Measurements from ENCODE around the gene ELK4.

Gene ELK4

GRCh38 chr1:205633421-205633976 is 1.7 kb upstream of the ELK4 start:
- H3K9me3 ChIP-seq = no peaks in the 10 kb centered on the region
- peaks cover 9% of the 10 kb centered on the region for H3K27me3 ChIP-seq
- no peak for TF ChIP-seq CTCF (IDR thresholded peaks at IDR 0.05; ENCODE audit: low read depth, low read length)
- H3K4me1 ChIP-seq = no peaks in the 10 kb centered on the region; the same call in 1 of the 2 replicates
- DNase-seq = no peak
- no peak overlapping the region for H3K4me3 ChIP-seq (ENCODE audit: low read depth, low read length)
- no peaks in the 10 kb centered on the region for H3K36me3 ChIP-seq

- DNase-seq = no peak
- Histone ChIP-seq H3K9me3 (no peaks in the 10 kb centered on the region), H3K36me3 (no peaks in the 10 kb centered on the region), H3K27me3 (peaks cover 6% of the 10 kb centered on the region), H3K4me3 (ENCODE audit: low read depth, low read length) (peak overlapping the region; percentile 78), H3K4me1 (no peaks in the 10 kb centered on the region; the same call in 1 of the 2 replicates)
- TF ChIP-seq CTCF (IDR thresholded peaks at IDR 0.05; ENCODE audit: low read depth, low read length) = no peak
Measured at GRCh38 chr1:205632669-205633169, 908 bp upstream of the ELK4 start.

- H3K4me1 ChIP-seq = no peaks in the 10 kb centered on the region; the same call in 1 of the 2 replicates
- H3K4me3 ChIP-seq (ENCODE audit: low read depth, low read length) = peak overlapping the region; percentile 78
- no peak for TF ChIP-seq CTCF (IDR thresholded peaks at IDR 0.05; ENCODE audit: low read depth, low read length)
- no peaks in the 10 kb centered on the region for H3K36me3 ChIP-seq
- H3K9me3 ChIP-seq = no peaks in the 10 kb centered on the region
- peak; percentile 77 for DNase-seq
- peaks cover under 1% of the 10 kb centered on the region; the same call in 1 of the 2 replicates for H3K27me3 ChIP-seq
Measured at GRCh38 chr1:205631010-205631767, 622 bp downstream of the ELK4 start.

- no peak for DNase-seq
- Histone ChIP-seq H3K9me3 (no peaks in the 10 kb centered on the region), H3K27me3 (no peaks in the 10 kb centered on the region), H3K36me3 (no peaks in the 10 kb centered on the region), H3K4me1 (no peaks in the 10 kb centered on the region; the same call in 1 of the 2 replicates), H3K4me3 (ENCODE audit: low read depth, low read length) (peak overlapping the region; percentile 78)
- TF ChIP-seq CTCF (IDR thresholded peaks at IDR 0.05; ENCODE audit: low read depth, low read length) = no peak
Measured at GRCh38 chr1:205630651-205631009, 1.2 kb downstream of the ELK4 start.

- H3K4me1 ChIP-seq = no peaks in the 10 kb centered on the region; the same call in 1 of the 2 replicates
- TF ChIP-seq CTCF (IDR thresholded peaks at IDR 0.05; ENCODE audit: low read depth, low read length) = no peak
- no peak for DNase-seq
- no peaks in the 10 kb centered on the region for H3K36me3 ChIP-seq
- no peaks in the 10 kb centered on the region for H3K27me3 ChIP-seq
- peak overlapping the region; percentile 78 for H3K4me3 ChIP-seq (ENCODE audit: low read depth, low read length)
- H3K9me3 ChIP-seq = no peaks in the 10 kb centered on the region
Measured at GRCh38 chr1:205630241-205630640, 1.6 kb downstream of the ELK4 start.

GRCh38 chr1:205629751-205630150 is 2.1 kb downstream of the ELK4 start:
- Histone ChIP-seq H3K4me1 (no peaks in the 10 kb centered on the region; the same call in 1 of the 2 replicates), H3K9me3 (no peaks in the 10 kb centered on the region), H3K4me3 (ENCODE audit: low read depth, low read length) (no peak overlapping the region), H3K36me3 (no peaks in the 10 kb centered on the region), H3K27me3 (no peaks in the 10 kb centered on the region)
- no peak for DNase-seq
- no peak for TF ChIP-seq CTCF (IDR thresholded peaks at IDR 0.05; ENCODE audit: low read depth, low read length)
